Nephron (organoid): ENCODE data around the gene RAB27A.

Experiments used
- H3K27ac Mint-ChIP-seq, 3 experiments: 2 replicates each; pipeline ENCODE4 v1.8.0; 2020; ENCODE audit warnings: mixed read lengths in 3 of 3, mild to moderate bottlenecking in 2 of 3, moderate library complexity in 1 of 3
- H3K27me3 Mint-ChIP-seq: 2 replicates; pipeline ENCODE4 v1.8.0; 2021; ENCODE audit warnings: low read depth, mild to moderate bottlenecking, moderate library complexity, mixed read lengths
- H3K36me3 Mint-ChIP-seq: 2 replicates; pipeline ENCODE4 v1.8.0; 2020; ENCODE audit warnings: low read depth, mixed read lengths
- H3K4me1 Mint-ChIP-seq: 2 replicates; pipeline ENCODE4 v1.8.0; 2020; ENCODE audit warnings: mixed read lengths
- H3K4me3 Mint-ChIP-seq, 3 experiments: 2 replicates each; pipeline ENCODE4 v1.8.0; 2020; ENCODE audit warnings: mild to moderate bottlenecking in 3 of 3, mixed read lengths in 3 of 3, moderate library complexity in 2 of 3
- H3K9me3 Mint-ChIP-seq: 2 replicates; pipeline ENCODE4 v1.8.0; 2020; ENCODE audit warnings: mixed read lengths
- TF ChIP-seq, protein P1 (sequence below), 3 experiments: fragments of 200-600 bp; sonication (generic); IDR thresholded peaks; one replicate each; pipeline ENCODE4 v1.5.0; 2021; ENCODE audit warnings: antibody characterized with exemption in 3 of 3; ENCODE audit not compliant: unreplicated experiment in 3 of 3

Gene RAB27A

DNA sequence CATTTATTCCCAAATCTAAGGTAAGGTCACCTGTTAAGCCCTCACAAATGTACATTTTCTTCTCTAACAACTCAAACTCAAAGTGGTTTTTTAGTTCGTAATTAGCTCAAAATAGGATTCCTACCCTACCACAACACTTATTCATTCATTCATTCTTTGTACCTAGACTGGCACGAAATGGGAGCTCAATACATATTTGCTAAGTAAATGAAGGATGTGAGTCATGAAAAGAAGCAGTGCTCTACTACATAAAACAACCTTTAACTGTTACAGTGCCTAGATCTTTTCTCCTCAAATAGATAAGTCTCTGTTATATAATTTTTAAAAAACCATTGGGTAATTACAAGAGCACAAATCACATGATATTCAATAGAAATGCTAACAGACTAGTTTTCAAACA, 105.9 kb downstream of the RAB27A start:
- Mint-ChIP-seq H3K27me3 (no peaks in the 10 kb centered on the region), H3K9me3 (no peaks in the 10 kb centered on the region), H3K4me1 (no peaks in the 10 kb centered on the region), H3K27ac (no peak overlapping the region), H3K36me3 (peaks cover 66% of the 10 kb centered on the region), H3K4me3 (no peak overlapping the region)
- TF ChIP-seq, protein P1, sequence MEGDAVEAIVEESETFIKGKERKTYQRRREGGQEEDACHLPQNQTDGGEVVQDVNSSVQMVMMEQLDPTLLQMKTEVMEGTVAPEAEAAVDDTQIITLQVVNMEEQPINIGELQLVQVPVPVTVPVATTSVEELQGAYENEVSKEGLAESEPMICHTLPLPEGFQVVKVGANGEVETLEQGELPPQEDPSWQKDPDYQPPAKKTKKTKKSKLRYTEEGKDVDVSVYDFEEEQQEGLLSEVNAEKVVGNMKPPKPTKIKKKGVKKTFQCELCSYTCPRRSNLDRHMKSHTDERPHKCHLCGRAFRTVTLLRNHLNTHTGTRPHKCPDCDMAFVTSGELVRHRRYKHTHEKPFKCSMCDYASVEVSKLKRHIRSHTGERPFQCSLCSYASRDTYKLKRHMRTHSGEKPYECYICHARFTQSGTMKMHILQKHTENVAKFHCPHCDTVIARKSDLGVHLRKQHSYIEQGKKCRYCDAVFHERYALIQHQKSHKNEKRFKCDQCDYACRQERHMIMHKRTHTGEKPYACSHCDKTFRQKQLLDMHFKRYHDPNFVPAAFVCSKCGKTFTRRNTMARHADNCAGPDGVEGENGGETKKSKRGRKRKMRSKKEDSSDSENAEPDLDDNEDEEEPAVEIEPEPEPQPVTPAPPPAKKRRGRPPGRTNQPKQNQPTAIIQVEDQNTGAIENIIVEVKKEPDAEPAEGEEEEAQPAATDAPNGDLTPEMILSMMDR (IDR thresholded peaks at IDR 0.05; ENCODE audit: unreplicated experiment in 3 of 3), result no peak

DNA sequence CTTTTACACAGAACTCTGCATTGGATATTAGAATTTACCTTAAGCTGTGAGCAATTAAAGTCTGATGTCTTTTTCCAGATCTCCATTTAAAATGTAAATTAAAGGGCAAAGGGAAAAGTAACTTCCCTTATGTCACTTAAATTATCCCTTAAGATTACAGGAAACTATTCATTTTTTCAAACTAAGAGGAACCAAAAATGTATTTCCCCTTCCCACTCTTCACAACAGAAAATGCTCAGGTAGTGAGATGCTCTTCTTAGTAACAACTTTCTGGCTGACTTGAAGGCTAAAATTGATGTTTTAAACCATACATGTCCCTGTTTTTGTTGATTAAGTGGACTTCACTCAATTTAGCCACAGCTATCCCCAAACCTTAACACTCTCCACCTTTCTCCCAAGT, 110.5 kb downstream of the RAB27A start:
- TF ChIP-seq, protein P1 (IDR thresholded peaks at IDR 0.05; ENCODE audit: unreplicated experiment in 3 of 3), result no peak
- Mint-ChIP-seq H3K4me1 (no peaks in the 10 kb centered on the region), H3K4me3 (no peak overlapping the region), H3K27me3 (no peaks in the 10 kb centered on the region), H3K9me3 (no peaks in the 10 kb centered on the region), H3K27ac (no peak overlapping the region), H3K36me3 (peaks cover 38% of the 10 kb centered on the region)

DNA sequence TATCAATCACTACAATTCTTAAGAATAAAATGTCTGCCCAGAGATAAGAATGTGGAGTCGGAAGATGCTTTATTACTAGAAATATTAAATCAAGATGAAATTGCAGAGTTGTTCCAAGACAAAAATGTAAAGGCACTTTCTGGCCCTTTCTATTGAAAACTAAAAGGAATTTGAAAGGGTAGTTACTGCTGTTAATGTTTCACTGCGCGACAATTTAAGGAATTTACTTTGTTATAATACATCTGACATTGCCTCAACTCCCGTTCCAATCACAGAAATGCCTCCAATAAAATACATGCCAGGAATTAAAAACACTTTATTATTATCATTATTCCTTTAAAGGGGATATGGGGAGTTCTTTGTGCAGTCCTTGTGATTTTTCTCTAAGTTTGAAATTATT, 119.3 kb downstream of the RAB27A start:
- Mint-ChIP-seq H3K9me3 (no peaks in the 10 kb centered on the region), H3K27me3 (peaks cover 4% of the 10 kb centered on the region), H3K27ac (peak overlapping the region; percentile 57 to 66 (median 66)), H3K4me3 (no peak overlapping the region), H3K4me1 (peaks cover 9% of the 10 kb centered on the region), H3K36me3 (no peaks in the 10 kb centered on the region)
- TF ChIP-seq, protein P1 (IDR thresholded peaks at IDR 0.05; ENCODE audit: unreplicated experiment in 3 of 3), result no peak

DNA sequence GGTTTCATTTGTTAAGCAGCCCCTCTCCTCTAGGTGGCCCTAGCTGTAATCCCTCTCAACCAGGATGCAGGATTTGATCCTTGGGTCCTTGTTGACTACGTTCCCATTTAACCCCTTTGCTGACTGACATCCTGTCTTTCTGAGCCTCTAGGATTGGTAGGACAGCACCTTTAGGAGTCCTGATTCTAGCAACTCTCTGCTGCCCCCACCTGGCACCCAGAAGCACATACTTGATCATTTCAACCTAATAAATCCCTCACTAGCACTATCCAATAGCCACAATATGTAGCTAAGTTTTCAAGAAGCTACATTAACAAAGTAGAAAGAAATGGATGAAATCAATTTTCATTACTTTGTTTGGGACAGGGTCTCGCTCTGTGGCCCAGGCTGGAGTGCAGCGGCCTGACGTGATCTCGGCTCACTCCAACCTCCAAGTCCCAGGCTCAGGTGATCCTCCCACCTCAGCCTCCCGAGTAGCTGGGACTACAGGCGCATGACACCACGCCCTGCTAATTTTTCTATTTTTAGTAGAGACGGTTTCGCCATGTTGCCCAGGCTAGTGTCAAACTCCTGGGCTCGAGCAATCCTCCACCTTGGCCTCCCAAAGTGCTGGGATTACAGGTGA, 121.2 kb downstream of the RAB27A start:
- Mint-ChIP-seq H3K36me3 (no peaks in the 10 kb centered on the region), H3K4me1 (peaks cover 9% of the 10 kb centered on the region), H3K9me3 (no peaks in the 10 kb centered on the region), H3K27ac (peak overlapping the region in 2 of 3 experiments; percentile 30 to 64), H3K27me3 (peaks cover 4% of the 10 kb centered on the region), H3K4me3 (no peak overlapping the region)
- TF ChIP-seq, protein P1 (IDR thresholded peaks at IDR 0.05; ENCODE audit: unreplicated experiment in 3 of 3), result peak; percentile 61 to 80 (median 75)

DNA sequence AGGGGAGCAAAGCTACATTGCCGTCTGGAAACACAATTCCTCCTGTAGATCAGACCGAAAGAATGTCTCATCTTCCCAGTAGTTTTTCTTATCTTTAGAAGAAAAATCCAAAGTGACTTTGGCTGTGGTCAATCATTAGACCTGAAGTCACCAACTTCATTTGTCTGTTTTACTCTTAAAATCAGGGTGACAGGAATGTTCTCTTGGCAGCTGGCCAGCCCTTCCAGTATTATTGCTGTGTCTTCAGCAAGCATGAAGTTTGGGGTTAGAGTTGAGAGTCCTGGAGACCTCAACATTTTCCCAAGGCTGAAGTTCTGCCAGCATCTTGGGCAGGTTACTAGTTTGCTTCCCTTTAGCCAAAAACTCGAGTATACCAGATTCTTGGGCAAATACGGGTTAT, 125.3 kb downstream of the RAB27A start:
- Mint-ChIP-seq H3K4me1 (no peaks in the 10 kb centered on the region), H3K27ac (peak overlapping the region in 1 of 3 experiments; percentile 12), H3K4me3 (no peak overlapping the region), H3K27me3 (peaks cover 4% of the 10 kb centered on the region), H3K9me3 (no peaks in the 10 kb centered on the region), H3K36me3 (no peaks in the 10 kb centered on the region)
- TF ChIP-seq, protein P1 (IDR thresholded peaks at IDR 0.05; ENCODE audit: unreplicated experiment in 3 of 3), result no peak
